HG03280 (cell line): ENCODE measurements around the gene SHOC2.

Experiments used
- ATAC-seq: cut with Tn5 transposase; IDR thresholded peaks from one replicate; pipeline ENCODE4 v1.9.1; 2021; ENCODE audit warnings: mild to moderate bottlenecking, moderate library complexity; ENCODE audit not compliant: unreplicated experiment

The SHOC2 gene

GRCh38 chr10:110919349-110919931 lies at the start of gene SHOC2:
SHOC2 (plus strand) TSS chr10:110919604; CDS start chr10:110964359, 44,755 bp downstream.
- ATAC-seq = peak; percentile 24

DNA sequence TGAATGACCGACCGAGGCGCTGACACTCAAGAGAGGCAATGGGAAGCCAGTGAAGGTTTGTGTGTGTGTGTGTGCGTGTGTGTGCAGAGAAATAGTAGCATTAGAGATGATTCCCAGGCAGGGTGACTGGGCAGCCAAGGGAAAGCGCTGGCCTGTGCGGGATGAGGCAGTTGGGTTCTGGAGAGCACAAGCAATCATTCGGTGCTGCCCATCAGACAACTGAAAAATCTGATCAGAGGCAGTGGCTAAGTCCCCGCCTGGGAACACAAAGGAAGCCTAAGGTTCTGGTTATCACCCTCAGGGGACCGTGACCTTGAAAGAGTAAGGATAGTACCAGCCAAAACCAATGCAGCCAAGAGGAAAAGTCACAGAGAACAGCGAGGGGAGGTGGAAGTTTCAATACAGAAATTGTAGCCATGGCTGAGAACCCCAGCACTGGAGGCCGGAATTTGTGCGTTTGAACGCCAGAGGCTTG lies 48.5 kb upstream of the SHOC2 start:
- no peak for ATAC-seq

GRCh38 chr10:110871298-110872084 lies 47.9 kb upstream of the SHOC2 start, which contains the start of gene PDCD4:
PDCD4 (plus strand) TSS chr10:110871928; CDS start chr10:110876028, 4,100 bp downstream.
- ATAC-seq = peak; percentile 80

GRCh38 chr10:110872145-110872983 lies 47.0 kb upstream of the SHOC2 start:
- peak; percentile 39 for ATAC-seq

DNA sequence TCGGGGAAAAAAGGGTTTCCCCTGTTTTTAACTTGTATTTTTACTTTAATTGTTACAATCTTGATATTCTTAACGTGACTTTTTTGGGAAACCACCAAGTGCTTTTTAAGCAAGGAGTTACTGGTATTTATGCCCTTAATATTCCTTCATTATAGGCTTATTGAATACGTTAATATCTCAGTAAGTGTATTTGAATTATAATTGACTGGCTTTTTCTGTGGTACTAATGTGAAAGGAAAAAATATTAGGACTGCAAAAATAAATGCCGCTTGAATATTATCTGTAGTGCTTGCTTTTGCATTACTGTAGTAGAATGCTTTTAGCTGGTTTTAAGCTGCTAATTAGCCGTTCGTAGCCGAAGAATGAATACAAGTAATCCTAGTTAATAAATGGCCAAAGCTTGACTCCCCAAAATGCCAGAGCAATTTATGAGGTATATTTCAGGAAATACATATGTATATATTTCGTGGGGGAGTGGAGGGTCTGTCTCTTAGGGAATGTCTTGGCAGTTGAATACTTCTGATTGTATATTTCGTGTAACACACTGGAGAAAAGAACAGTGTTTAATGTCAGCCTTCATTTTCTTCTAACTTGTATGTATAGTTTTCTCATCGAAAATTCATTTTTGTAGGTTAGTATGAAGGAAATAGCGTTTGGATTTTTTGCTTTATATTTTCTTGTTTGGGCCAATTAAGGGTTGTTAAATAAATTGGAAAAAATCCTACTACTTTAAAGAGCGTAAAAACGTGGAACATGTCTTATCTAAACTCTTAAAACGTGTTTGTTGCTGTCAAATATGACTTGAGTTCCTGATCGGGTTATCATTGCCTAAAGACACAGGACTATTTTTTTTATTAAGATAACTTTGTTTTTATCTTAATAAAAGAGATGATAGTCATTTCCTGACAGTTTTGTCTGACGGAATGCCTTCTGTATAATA lies 46.1 kb upstream of the SHOC2 start:
- no peak for ATAC-seq

DNA sequence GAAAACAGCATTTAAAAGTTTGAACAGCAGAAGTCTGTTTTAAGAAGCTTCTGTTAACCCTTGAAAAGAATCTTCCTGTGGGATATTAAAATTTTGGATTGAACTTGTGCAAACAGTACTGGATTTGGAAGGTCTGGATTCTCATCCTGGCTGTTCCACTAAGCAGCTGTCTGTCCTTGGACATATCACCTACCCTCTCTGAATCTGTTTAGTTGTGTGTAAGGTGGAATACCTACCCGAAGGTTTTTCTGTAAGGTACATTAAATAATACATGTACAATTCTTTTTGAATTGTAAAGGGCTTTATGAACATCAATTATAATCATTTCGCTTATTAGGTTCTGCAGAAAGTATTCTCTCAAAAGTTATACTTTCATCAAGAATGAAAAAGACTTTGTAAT lies 45.5 kb upstream of the SHOC2 start:
- ATAC-seq = no peak

DNA sequence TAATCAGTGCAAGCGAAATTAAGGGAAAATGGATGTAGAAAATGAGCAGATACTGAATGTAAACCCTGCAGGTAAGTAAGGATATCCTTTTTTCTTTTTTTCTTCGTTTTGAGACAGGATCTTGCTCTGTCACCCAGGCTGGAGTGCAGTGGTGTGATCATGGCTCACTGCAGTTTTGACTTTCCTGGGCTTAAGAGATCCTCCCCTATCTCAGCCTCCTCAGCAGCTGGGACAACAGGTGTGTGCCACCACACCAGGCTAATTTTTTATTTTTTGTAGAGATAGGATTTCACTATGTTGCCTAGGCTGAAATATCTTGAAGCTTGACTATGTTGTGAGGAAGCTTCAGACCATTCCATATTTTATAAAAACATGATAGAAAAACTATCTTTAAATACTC lies 43.4 kb upstream of the SHOC2 start:
- no peak for ATAC-seq

DNA sequence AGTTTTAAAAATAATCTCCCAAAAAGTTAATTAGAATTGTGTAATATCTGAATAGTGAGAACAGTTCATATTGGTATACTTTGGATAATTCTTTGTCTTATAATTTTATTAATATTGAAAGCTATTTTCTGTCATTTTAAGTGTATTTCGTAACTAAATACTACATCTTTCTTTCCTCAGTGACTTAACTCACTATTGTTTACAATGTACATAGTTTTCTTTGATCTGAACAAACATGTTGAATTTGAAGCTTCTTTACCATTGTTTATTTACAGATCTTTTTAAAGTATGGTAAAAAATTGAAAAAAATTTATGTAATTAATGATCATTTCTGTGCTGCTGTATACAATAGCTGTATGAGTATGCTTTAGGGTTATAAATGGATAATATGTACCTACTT lies 42.6 kb upstream of the SHOC2 start:
- ATAC-seq = no peak

GRCh38 chr10:110880012-110880411 lies 39.4 kb upstream of the SHOC2 start:
- no peak for ATAC-seq

DNA sequence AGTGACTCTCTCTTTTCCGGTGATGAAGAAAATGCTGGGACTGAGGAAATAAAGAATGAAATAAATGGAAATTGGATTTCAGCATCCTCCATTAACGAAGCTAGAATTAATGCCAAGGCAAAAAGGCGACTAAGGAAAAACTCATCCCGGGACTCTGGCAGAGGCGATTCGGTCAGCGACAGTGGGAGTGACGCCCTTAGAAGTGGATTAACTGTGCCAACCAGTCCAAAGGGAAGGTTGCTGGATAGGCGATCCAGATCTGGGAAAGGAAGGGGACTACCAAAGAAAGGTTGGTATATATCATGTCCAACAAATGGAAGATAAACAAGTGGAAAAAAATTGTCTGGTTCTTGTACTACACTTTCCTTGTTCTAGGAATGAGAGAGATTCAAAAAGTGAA lies 38.2 kb upstream of the SHOC2 start:
- ATAC-seq = no peak

DNA sequence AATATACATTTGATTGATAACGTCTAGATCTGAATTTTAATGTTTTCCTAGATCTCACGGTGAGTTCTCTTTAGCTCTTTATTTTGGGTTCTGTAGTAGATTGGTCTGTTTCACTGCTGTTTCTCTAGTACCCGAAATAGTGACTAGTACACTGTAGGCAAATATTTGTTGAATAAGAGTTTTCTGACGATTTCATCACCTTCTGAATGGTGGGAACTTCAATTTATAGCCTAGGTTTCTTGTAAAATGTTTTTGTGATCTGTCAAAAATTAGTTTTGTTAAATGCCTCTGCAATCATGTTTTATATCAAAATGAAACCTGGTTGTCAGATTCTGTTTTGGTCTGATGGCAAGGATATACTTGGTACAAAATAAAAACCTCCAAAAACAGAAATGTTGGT lies 37.5 kb upstream of the SHOC2 start:
- ATAC-seq = no peak

DNA sequence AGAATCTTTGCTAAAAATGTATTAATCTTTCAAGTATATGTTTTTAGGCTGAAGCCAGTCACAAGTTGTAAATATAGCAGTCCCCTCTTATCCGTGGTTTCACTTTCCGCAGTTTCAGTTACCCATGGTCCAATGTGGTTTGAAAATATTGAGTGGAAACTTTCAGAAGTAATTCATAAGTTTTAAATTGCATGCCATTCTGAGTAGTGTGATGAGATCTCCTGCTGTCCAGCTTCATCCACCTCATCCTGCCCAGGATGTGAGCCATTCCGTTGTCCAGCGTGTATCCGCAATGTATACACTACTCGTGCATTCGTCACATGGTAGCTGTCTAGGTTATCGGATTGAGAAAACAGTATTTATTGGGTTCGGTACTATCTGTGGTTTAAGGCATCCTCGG lies 35.5 kb upstream of the SHOC2 start:
- ATAC-seq = no peak

GRCh38 chr10:110885932-110886674 lies 33.3 kb upstream of the SHOC2 start:
- no peak for ATAC-seq

DNA sequence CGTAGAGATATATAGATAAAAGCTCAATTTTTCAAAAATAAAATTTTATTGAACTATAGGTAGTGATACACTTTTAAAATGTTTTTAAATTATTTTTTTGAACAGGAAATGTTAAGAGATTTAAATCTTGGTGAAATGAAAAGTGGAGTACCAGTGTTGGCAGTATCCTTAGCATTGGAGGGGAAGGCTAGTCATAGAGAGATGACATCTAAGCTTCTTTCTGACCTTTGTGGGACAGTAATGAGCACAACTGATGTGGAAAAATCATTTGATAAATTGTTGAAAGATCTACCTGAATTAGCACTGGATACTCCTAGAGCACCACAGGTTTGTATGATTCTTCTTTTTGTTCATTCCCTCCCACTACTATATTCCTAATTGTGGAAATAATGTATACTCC lies 31.8 kb upstream of the SHOC2 start:
- no peak for ATAC-seq

DNA sequence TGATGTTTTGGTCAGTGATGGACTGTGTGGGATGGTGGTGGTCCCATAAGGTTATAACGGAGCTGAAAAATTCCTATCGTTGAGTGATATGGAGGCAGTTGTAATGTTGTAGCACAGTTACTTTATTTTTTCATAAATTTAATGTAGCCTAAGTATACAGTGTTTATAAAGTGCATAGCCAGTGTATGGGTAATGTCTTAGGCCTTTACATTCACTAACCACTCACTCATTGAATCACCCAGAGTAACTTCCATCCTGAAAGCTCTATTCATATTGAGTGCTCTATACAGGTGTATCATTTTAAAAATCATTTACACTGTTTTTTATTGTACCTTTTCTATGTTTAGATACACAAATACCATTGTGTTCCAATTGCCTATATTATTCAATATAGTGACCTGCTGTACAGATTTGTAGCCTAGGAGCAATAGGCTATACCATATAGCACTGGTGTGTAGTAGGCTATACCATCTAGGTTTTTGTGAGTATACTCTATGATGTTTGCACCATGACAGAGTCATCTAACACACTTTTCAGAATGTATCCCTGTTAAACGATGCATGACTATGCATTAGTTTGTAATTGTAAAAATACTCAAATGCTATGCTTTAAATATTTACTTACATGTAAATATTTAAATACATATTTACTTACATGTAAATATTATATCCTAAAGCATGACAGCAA lies 26.7 kb upstream of the SHOC2 start:
- ATAC-seq = no peak

GRCh38 chr10:110893559-110894179 lies 25.7 kb upstream of the SHOC2 start:
- ATAC-seq = no peak

DNA sequence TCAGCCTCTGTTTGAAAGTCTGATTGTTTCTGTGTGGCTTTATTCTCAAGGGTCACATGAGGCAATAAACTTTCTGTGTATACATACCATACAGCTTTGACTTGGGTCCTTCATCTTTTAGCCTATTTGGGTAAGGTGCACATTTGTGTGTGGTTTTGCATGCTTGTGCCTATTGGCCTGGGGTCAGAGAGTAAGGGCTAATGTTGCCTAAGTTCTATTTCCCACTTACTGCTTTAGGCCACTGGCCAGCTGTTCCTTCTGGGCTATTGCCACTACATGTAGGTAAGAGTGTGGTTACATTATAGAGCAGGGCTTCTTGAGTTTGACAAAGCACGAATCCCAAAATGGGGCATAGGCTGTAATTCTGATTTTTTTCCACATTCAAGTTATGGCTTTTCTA lies 22.2 kb upstream of the SHOC2 start:
- ATAC-seq = no peak

DNA sequence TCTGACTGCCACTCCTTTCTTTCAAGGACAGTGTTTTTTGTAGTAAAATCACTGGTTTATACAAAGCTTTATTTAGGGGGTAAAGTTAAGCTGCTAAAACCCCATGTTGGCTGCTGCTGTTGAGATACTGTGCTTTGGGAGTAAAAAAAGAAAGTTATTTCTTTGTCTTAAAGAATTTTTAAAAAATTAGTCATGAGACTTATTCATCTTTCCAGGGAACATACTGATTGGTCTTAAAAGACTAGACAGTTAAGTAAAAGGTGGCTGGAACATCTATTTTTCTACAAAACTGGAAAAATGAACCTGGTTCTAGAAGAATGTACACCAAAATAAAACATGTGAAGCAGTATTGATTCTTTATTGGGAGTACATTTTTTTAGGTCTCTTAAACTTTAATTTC lies 21.0 kb upstream of the SHOC2 start:
- no peak for ATAC-seq

DNA sequence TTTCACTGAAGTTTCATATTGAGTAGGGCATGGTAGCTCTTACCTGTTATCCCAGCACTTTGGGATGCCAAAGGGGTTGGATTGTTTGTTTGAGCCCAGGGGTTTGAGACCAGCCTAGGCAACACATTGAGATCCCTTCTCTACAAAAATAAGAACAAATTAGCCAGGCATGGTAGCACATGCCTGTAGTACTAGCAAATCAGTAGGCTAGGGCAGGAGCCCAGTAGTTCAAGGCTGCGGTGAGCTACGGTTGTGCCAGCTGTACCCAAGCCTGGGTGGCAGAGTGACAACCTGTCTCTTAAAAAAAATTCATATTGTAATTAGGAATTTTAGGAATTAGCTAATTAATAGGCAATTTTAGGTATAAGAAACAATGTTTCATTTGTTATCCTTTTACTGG lies 18.4 kb upstream of the SHOC2 start:
- no peak for ATAC-seq
